GM12875 (cell line): ENCODE data around the gene CDIP1.

Experiments used
- H3K4me3 ChIP-seq: one replicate; pipeline ENCODE4 v1.5.1; 2011; ENCODE audit warnings: low read depth, low read length, control low read depth
- TF ChIP-seq, protein P1 (sequence below): IDR thresholded peaks from 2 replicates; pipeline ENCODE4 v1.5.1; 2011; ENCODE audit warnings: low read depth, mild to moderate bottlenecking, control low read depth, inconsistent platforms, low read length, moderate library complexity, borderline replicate concordance; ENCODE audit not compliant: insufficient read depth

CDIP1 gene

DNA sequence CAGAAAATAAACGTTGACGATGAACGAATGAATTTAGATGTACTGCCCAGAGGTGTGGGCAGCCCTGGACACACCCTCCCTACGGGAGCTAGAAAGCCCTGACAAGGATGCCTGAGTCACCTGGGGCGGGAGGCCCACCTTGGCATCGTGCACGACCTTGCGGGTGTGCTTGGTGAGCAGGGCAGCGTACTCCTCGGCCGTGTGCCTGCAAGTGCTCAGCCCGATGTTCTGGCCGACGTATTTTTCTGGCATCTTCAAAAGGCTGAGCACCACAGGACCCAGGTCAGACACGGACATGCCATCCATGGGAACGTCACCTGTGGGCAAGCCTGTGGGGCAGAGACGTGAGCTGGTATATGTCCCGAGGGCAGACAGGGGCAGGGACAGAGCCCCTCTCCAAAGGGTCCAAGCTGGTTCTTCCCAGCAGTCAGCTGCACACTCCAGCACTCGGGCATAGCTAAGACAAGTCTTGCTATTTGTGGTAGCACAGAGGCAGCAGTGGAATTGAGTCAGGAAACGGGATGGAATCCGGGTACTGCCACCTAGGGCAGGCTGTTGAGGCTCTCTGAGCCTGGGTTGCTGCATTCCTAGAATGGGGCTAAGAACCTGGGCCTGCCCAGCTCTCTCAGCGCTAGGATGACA, 74.9 kb downstream of the CDIP1 start:
- TF ChIP-seq, protein P1, sequence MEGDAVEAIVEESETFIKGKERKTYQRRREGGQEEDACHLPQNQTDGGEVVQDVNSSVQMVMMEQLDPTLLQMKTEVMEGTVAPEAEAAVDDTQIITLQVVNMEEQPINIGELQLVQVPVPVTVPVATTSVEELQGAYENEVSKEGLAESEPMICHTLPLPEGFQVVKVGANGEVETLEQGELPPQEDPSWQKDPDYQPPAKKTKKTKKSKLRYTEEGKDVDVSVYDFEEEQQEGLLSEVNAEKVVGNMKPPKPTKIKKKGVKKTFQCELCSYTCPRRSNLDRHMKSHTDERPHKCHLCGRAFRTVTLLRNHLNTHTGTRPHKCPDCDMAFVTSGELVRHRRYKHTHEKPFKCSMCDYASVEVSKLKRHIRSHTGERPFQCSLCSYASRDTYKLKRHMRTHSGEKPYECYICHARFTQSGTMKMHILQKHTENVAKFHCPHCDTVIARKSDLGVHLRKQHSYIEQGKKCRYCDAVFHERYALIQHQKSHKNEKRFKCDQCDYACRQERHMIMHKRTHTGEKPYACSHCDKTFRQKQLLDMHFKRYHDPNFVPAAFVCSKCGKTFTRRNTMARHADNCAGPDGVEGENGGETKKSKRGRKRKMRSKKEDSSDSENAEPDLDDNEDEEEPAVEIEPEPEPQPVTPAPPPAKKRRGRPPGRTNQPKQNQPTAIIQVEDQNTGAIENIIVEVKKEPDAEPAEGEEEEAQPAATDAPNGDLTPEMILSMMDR = no peak

DNA sequence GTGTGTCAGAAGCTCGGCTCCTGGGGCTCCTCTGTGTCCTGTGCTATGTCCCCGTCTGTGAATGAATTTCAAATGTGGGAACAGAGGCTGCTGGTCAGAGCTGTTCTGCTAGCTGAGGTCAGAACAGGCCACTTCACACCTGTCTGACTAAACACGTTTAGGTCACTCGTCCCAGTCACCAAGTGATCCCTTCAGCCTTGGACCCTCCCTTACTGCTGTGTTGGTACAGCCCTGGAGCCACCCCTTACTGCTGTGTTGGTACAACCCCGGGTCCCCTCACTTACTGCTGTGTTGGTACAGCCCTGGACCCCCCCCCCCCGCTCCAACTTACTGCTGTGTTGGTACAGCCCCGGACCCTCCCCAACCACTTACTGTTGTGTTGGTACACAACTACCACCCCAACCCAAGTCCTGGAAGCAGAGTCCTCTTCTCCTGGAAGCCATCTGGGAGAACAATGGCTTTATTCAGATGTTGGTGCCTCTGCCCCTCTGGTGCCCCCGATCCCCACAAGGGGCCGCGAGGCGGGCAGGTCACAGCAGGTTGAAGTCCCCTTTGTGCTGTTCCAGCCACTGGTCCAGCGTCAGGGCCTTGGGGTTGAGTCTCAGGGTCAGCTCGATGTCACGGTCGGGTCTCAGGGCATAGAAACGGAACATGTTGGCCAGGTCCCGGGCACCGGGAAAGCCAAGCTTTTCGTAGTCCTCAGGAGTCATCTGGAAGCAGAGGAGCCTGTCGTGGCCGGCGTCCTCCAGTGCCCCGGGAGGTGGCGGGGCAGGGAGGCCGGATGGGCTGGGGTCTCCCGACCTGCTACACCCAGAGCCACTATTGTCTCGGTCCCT, 77.1 kb downstream of the CDIP1 start:
- H3K4me3 ChIP-seq = no peak overlapping the region
- TF ChIP-seq, protein P1 = no peak

More for the DNA sequence above, 74.9 kb downstream of the CDIP1 start:
- H3K4me3 ChIP-seq = no peak overlapping the region

DNA sequence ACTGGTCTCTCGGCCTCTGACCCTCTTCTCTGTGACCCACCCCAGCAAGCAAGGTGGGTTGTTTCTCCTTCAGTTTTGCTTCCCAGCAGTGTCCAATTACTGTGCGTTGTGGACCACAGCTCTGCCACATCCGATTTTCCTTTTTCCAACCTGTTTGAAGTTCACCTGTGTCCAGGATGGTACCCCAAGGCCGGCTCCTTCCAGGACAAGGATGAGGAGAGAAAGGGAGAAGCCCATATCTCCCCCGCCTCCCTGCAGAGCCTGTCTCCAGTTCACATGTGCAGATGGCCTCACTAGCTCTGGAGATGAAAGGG, 77.7 kb downstream of the CDIP1 start:
- TF ChIP-seq, protein P1 = no peak
- no peak overlapping the region for H3K4me3 ChIP-seq
